Caco-2 (cell line): ENCODE measurements around the gene TMEM117. TPM values are rescaled to one million over a fixed set of nuclear protein-coding genes. Genes with fewer than 3 reads are reported as not detected.

ENCODE experiments used
- BruUV-seq: library from RNA; stranded (reverse); fragments of 400-500 nt; replicated peaks from 2 replicates; lab custom pipeline; 2021; lab: Mats Ljungman, UMichigan
- CTCF ChIA-PET: fragments of 300-600 bp; sonication (Branson Sonifier 250); formaldehyde crosslinking; loops from one replicate; lab custom pipeline; 2022; ENCODE audit warnings: antibody characterized with exemption; lab: Charles Lee
- POLR2A ChIA-PET: fragments of 300-600 bp; sonication (Branson Sonifier 250); formaldehyde crosslinking; loops from one replicate; lab custom pipeline; 2022; ENCODE audit warnings: antibody characterized with exemption; lab: Charles Lee
- DNase-seq, 2 experiments: peaks; one replicate each; pipeline versions ENCODE4 v3.0.0 to v3.0.0-alpha.2; 2020 to 2022
- H3K27me3 ChIP-seq: replicated peaks from 2 replicates; pipeline ENCODE4 v1.6.0; 2011; ENCODE audit warnings: low read length; ENCODE audit not compliant: control insufficient read depth, insufficient read depth
- H3K36me3 ChIP-seq: 2 replicates; pipeline ENCODE4 v1.5.1; 2011; ENCODE audit warnings: low read length; ENCODE audit not compliant: control insufficient read depth, insufficient read depth
- H3K4me1 ChIP-seq: fragments of 250-450 bp; sonication (Bioruptor Pico); 2 replicates; pipeline ENCODE4 v1.5.1; 2020; ENCODE audit warnings: mild to moderate bottlenecking
- H3K4me3 ChIP-seq: 2 replicates; pipeline ENCODE4 v1.5.1; 2011; ENCODE audit warnings: low read depth, mild to moderate bottlenecking, control low read depth, low read length
- H3K9me3 ChIP-seq: fragments of 250-450 bp; sonication (Bioruptor Pico); 2 replicates; pipeline ENCODE4 v1.5.1; 2020; ENCODE audit warnings: mild to moderate bottlenecking, moderate library complexity
- H3K27ac Mint-ChIP-seq: one replicate; pipeline ENCODE4 v1.8.0; 2022; ENCODE audit warnings: mixed read lengths; ENCODE audit not compliant: unreplicated experiment
- H3K27me3 Mint-ChIP-seq: one replicate; pipeline ENCODE4 v1.8.0; 2022; ENCODE audit warnings: mixed read lengths; ENCODE audit not compliant: insufficient read depth, unreplicated experiment
- H3K36me3 Mint-ChIP-seq: one replicate; pipeline ENCODE4 v1.8.0; 2022; ENCODE audit warnings: mild to moderate bottlenecking, mixed read lengths; ENCODE audit not compliant: insufficient read depth, unreplicated experiment
- H3K4me1 Mint-ChIP-seq: one replicate; pipeline ENCODE4 v1.8.0; 2022; ENCODE audit warnings: low read depth, mixed read lengths; ENCODE audit not compliant: unreplicated experiment
- H3K4me3 Mint-ChIP-seq: one replicate; pipeline ENCODE4 v1.8.0; 2022; ENCODE audit warnings: mild to moderate bottlenecking, moderate library complexity, mixed read lengths; ENCODE audit not compliant: unreplicated experiment
- H3K9me3 Mint-ChIP-seq: one replicate; pipeline ENCODE4 v1.8.0; 2022; ENCODE audit warnings: mixed read lengths; ENCODE audit not compliant: unreplicated experiment
- intact Hi-C: fragments of 100-400 bp; cut with micrococcal nuclease; formaldehyde crosslinking; loops from one replicate; pipeline ENCODE4 v1.10.0; 2022; ENCODE audit not compliant: unreplicated experiment
- total RNA-seq: library from RNA; stranded (reverse); gene quantifications from 2 replicates; pipeline ENCODE4 v1.2.3, GENCODE V29; 2022
- TF ChIP-seq, protein P1 (sequence below), 2 experiments: fragments of 200-600 bp in 1 of 2; IDR thresholded peaks; 1 replicate in 1 of 2; 2 replicates in 1 of 2; pipeline versions ENCODE4 v1.5.1 to v1.8.0; 2011 to 2022; ENCODE audit warnings: antibody characterized with exemption in 1 of 2, control low read depth in 1 of 2, inconsistent platforms in 1 of 2, low read depth in 1 of 2, low read length in 1 of 2, mild to moderate bottlenecking in 1 of 2, moderate library complexity in 1 of 2; ENCODE audit not compliant: insufficient read depth in 1 of 2, severe bottlenecking in 1 of 2, unreplicated experiment in 1 of 2

TMEM117 gene
- total RNA-seq, 1 experiment from 2014 or later = 34.1 TPM

DNA sequence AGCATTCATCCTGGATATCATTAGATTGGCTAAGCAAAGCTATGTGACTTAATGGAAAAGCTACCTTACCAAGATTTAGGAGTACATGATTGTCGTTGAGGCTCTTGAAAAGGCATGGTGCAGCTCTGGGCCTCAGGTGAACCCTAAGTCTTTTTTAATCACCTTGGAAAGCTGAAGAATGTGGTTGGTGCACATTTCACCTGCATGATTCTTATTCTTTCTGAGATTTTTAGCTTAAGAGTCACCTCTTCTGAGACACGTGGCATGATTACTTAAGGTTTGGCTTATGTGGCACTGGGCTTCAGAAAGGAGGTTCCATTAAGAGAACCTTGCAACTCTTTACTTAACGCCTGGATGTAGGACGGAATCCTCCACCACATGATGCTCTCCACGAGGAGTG lies 498.5 kb downstream of the TMEM117 start:
- H3K9me3 Mint-ChIP-seq = peaks cover 16% of the 10 kb centered on the region
- H3K4me1 ChIP-seq = peaks cover 21% of the 10 kb centered on the region
- ChIA-PET POLR2A (no interaction called here), CTCF (no interaction called here)
- peak in 1 of 2 experiments; percentile 10 for DNase-seq
- intact Hi-C loops = no loop called here
- no peaks in the 10 kb centered on the region for H3K27me3 Mint-ChIP-seq
- H3K4me3 ChIP-seq = no peak overlapping the region
- no TSS peak for BruUV-seq
- no peak overlapping the region for H3K27ac Mint-ChIP-seq
- H3K27me3 ChIP-seq = no peaks in the 10 kb centered on the region
- peaks cover 7% of the 10 kb centered on the region for H3K4me1 Mint-ChIP-seq
- TF ChIP-seq, protein P1, sequence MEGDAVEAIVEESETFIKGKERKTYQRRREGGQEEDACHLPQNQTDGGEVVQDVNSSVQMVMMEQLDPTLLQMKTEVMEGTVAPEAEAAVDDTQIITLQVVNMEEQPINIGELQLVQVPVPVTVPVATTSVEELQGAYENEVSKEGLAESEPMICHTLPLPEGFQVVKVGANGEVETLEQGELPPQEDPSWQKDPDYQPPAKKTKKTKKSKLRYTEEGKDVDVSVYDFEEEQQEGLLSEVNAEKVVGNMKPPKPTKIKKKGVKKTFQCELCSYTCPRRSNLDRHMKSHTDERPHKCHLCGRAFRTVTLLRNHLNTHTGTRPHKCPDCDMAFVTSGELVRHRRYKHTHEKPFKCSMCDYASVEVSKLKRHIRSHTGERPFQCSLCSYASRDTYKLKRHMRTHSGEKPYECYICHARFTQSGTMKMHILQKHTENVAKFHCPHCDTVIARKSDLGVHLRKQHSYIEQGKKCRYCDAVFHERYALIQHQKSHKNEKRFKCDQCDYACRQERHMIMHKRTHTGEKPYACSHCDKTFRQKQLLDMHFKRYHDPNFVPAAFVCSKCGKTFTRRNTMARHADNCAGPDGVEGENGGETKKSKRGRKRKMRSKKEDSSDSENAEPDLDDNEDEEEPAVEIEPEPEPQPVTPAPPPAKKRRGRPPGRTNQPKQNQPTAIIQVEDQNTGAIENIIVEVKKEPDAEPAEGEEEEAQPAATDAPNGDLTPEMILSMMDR (IDR thresholded peaks at IDR 0.05; ENCODE audit: insufficient read depth in 1 of 2, low read depth in 1 of 2, low read length in 1 of 2, severe bottlenecking in 1 of 2, unreplicated experiment in 1 of 2) = no peak
- no peak overlapping the region for H3K4me3 Mint-ChIP-seq
- no peaks in the 10 kb centered on the region for H3K36me3 ChIP-seq
- peaks cover 6% of the 10 kb centered on the region for H3K36me3 Mint-ChIP-seq
- H3K9me3 ChIP-seq = peaks cover 15% of the 10 kb centered on the region

- TF ChIP-seq, protein P1 (IDR thresholded peaks at IDR 0.05; ENCODE audit: insufficient read depth in 1 of 2, low read depth in 1 of 2, low read length in 1 of 2, severe bottlenecking in 1 of 2, unreplicated experiment in 1 of 2) = no peak
Measured at GRCh38 chr12:44335030-44335429, 499.1 kb downstream of the TMEM117 start.

DNA sequence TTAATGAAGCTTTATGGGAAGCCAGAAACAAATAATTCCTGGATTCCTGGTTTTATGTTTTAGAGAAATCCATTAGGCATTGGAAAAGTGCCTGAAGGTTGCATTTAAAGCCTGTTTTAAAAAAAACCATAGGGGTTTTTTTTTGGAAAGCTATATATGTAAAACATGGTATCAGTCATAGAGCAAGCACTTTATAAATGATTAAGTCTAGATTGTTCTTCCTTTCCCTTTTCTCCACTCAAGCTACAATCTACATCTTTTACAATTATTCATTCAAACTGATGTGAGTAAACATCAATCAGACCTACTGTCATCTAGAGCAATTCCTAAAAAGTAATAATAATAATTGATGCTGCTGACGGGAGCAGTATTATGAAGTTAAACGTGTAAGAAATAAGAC lies 500.7 kb downstream of the TMEM117 start:
- Mint-ChIP-seq H3K4me3 (no peak overlapping the region), H3K36me3 (peaks cover under 1% of the 10 kb centered on the region), H3K27ac (no peak overlapping the region), H3K4me1 (peaks cover under 1% of the 10 kb centered on the region), H3K9me3 (peaks cover 10% of the 10 kb centered on the region), H3K27me3 (no peaks in the 10 kb centered on the region)
- POLR2A ChIA-PET = no interaction called here
- BruUV-seq = no TSS peak
- intact Hi-C loops = no loop called here
- Histone ChIP-seq H3K27me3 (no peaks in the 10 kb centered on the region), H3K4me3 (no peak overlapping the region), H3K36me3 (no peaks in the 10 kb centered on the region), H3K9me3 (peaks cover 15% of the 10 kb centered on the region), H3K4me1 (peaks cover 10% of the 10 kb centered on the region)
- CTCF ChIA-PET = no interaction called here
- TF ChIP-seq, protein P1 (IDR thresholded peaks at IDR 0.05; ENCODE audit: insufficient read depth in 1 of 2, low read depth in 1 of 2, low read length in 1 of 2, severe bottlenecking in 1 of 2, unreplicated experiment in 1 of 2) = no peak
- DNase-seq = no peak

More at GRCh38 chr12:44335030-44335429, 499.1 kb downstream of the TMEM117 start:
- ChIA-PET CTCF (no interaction called here), POLR2A (no interaction called here)
- Histone ChIP-seq H3K27me3 (no peaks in the 10 kb centered on the region), H3K9me3 (peaks cover 15% of the 10 kb centered on the region), H3K4me1 (peaks cover 21% of the 10 kb centered on the region), H3K36me3 (no peaks in the 10 kb centered on the region), H3K4me3 (no peak overlapping the region)
- peaks cover 6% of the 10 kb centered on the region for H3K36me3 Mint-ChIP-seq
- DNase-seq = no peak
- BruUV-seq = no TSS peak
- H3K27ac Mint-ChIP-seq = no peak overlapping the region
- H3K27me3 Mint-ChIP-seq = no peaks in the 10 kb centered on the region
- peaks cover 7% of the 10 kb centered on the region for H3K4me1 Mint-ChIP-seq
- H3K9me3 Mint-ChIP-seq = peaks cover 10% of the 10 kb centered on the region
- intact Hi-C loops = no loop called here
- H3K4me3 Mint-ChIP-seq = no peak overlapping the region
